Heart right ventricle (tissue), 16 donors: ENCODE data around the gene SLC25A19. TPM values are rescaled to one million over a fixed set of nuclear protein-coding genes. Genes with fewer than 3 reads are reported as not detected.

Experiments used
- ATAC-seq, 8 donors: fragments of 200-7000 bp; cut with Tn5 transposase; one replicate each; pipeline ENCODE4 v1.9.1; 2020; ENCODE audit warnings: mild to moderate bottlenecking in 8 of 8, moderate library complexity in 8 of 8, moderate number of reproducible peaks in 1 of 8
- DNase-seq, 2 donors: peaks; one replicate each; pipeline ENCODE4 v3.0.0-alpha.2; 2020
- H3K27ac ChIP-seq, 10 donors: fragments of 200-600 bp; sonication (generic) in 2 of 10; one replicate each; pipeline versions ENCODE4 v1.5.0 to v1.8.0; 2020 to 2022; ENCODE audit warnings: mild to moderate bottlenecking in 3 of 10
- H3K27me3 ChIP-seq, 7 donors: fragments of 200-600 bp; one replicate each; pipeline ENCODE4 v1.8.0; 2021 to 2022; ENCODE audit warnings: mild to moderate bottlenecking in 2 of 7
- H3K36me3 ChIP-seq, 9 donors: fragments of 200-600 bp; sonication (generic) in 1 of 9; one replicate each; pipeline versions ENCODE4 v1.5.0 to v1.8.0; 2020 to 2022; ENCODE audit warnings: mild to moderate bottlenecking in 2 of 9
- H3K4me1 ChIP-seq, 9 donors: fragments of 200-600 bp; sonication (generic) in 1 of 9; one replicate each; pipeline versions ENCODE4 v1.5.0 to v1.8.0; 2020 to 2022; ENCODE audit warnings: mild to moderate bottlenecking in 4 of 9
- H3K4me3 ChIP-seq, 10 donors: fragments of 200-600 bp; sonication (generic) in 2 of 10; one replicate each; pipeline versions ENCODE4 v1.5.0 to v1.8.0; 2020 to 2022; ENCODE audit warnings: mild to moderate bottlenecking in 7 of 10, moderate library complexity in 2 of 10
- H3K9me3 ChIP-seq, 11 donors: fragments of 200-600 bp in 10 of 11; sonication (generic) in 2 of 11; one replicate each; pipeline versions ENCODE4 v1.5.0 to v1.8.0; 2013 to 2022; ENCODE audit warnings: mild to moderate bottlenecking in 2 of 11, control low read depth in 1 of 11, moderate library complexity in 1 of 11
- CTCF ChIP-seq, 9 donors: fragments of 200-600 bp; sonication (generic) in 2 of 9; IDR thresholded peaks; one replicate each; pipeline versions ENCODE4 v1.5.0 to v1.8.0; 2021 to 2022; ENCODE audit warnings: antibody characterized with exemption in 9 of 9, mild to moderate bottlenecking in 5 of 9, moderate library complexity in 1 of 9
- WGBS, 2 donors: extraction: QIAGEN DNeasy Blood & Tissue Kit; methylation state at CpG; one replicate each; pipeline ENCODE4 v1.1.7; 2013; ENCODE audit warnings: inconsistent platforms in 1 of 2; 5-methylcytosine and 5-hydroxymethylcytosine counted together
- intact Hi-C, 10 donors: fragments of 100-400 bp; cut with DNase I; formaldehyde crosslinking; loops; one replicate each; pipeline versions ENCODE4 v1.11.1 to v1.14.2; 2022
- polyA plus RNA-seq, 2 donors: library from polyadenylated mRNA; stranded (reverse); fragments of 200-250 nt; gene quantifications; one replicate each; pipeline ENCODE4 v1.2.3, GENCODE V29; 2013
- total RNA-seq, 10 donors: library from RNA; stranded (reverse); fragmentation: NEBNext Ultra II Directional in 3 of 10; extraction: Animal tissue kit (Norgen Biotek cat#: 25700) in 3 of 10; gene quantifications; one replicate each; pipeline versions ENCODE4 v1.2.1 to v1.2.4, GENCODE V29; 2021 to 2023
- donor health status: Arrhythmogenic right ventricular cardiomyopathy.
- donor health status: ischemic (EF 13 %, LVEDD 7.1; RV severe dilation, severe dysfunction).
- donor health status: healthy with polysubstance abuse.
- donor health status: DM: no; HTN: yes; CAD: no.
- donor health status: DM: no; HTN: no; CAD: no.
- donor health status: ischemic (EF 25% LVEDD 6.9; RV normal size, moderate dysfunction).
- donor health status: ischemic (EF 25% LVEDD 5.7; RV mildly dilated, moderate dysfunction).
- donor health status: healthy.
- donor health status: DM: yes; HTN: yes; CAD: no.
- donor health status: Ischemic cardiomyopathy.
- donor health status: ischemic (EF 35%, LVEDD 5.7; RV mildly dilated, moderate dysfunction).
- donor health status: nonischemic (EF 11% LVEDD 7.7; RV severe dilation, severe dysfunction).
- donor health status: DM: yes; HTN: yes; CAD: no.
- donor health status: PGD.
- donor health status: ischemic (EF 29% LVEDD 5.4; RV normal size, mild dysfunction).
- donor health status: nonischemic (EF 23%, LVEDD 6.1; RV moderate dilation, normal function).

SLC25A19 gene
- total and polyA plus RNA-seq, 12 donors: 6.8 to 23.2 (median 12.2) TPM

- WGBS, 2 donors: 87 to 90% methylated on average over 6 of the region's 6 CpGs
- peaks cover 0 to 80% (median 55%) of the 10 kb centered on the region in 9 donors for H3K36me3 ChIP-seq
- H3K27ac ChIP-seq: no peak overlapping the region
Observed at GRCh38 chr17:75245011-75245410, 44.2 kb downstream of the SLC25A19 start.

DNA sequence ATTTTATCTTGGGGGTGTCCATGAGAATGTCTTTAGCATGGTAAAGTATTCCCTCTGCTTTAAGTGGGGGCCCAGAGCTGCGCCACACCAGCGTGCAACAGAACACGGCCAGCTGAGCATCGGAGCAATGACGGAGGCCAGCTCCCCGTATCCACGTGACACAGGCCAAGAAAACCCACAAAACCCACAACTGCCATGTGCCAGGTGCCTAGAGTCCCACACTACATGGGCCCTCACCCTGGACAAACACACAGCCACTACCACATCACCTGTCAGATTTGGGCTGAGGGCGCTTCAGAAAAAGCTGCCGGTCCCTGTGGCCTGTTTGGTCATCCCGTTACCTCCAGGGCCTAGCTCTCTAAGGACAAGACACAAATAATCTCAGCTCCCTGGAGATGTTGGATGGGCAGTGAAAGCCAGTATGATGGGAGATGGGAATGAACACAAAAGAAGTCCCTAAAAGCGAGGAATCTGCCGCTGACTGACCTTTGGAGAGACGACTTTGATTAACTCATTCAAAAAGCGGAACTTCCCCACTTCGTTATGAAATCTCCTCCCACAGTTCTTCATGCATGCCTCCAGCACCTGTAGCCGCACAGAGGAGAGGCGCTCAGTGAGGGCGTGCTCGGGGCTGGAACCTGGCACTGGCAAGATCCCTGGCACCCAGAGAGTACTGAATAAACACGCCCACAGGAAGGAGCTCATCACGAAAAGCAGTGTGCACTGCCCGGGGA is 44.9 kb downstream of the SLC25A19 start:
- Histone ChIP-seq H3K4me1 (peaks cover 0 to 30% (median 3%) of the 10 kb centered on the region in 9 donors), H3K9me3 (no peaks in the 10 kb centered on the region), H3K36me3 (peaks cover 0 to 88% (median 55%) of the 10 kb centered on the region in 9 donors), H3K27me3 (no peaks in the 10 kb centered on the region), H3K4me3 (no peak overlapping the region), H3K27ac (peak overlapping the region in 1 of 10 donors; percentile 0)
- ATAC-seq (no peak), DNase-seq (no peak)
- intact Hi-C loops: loop anchor here in 1 of 10 donors (10.0 kb wide), 1 partner anchor 59 kb away; the partner anchor contains the start of gene SUMO2
- no peak for TF ChIP-seq CTCF (IDR thresholded peaks at IDR 0.05)
- WGBS, 2 donors: 87 to 90% methylated on average over 22 of the region's 22 CpGs

More at GRCh38 chr17:75245011-75245410, 44.2 kb downstream of the SLC25A19 start:
- no peak for DNase-seq
- intact Hi-C loops: loop anchor here in 1 of 10 donors (10.0 kb wide), 1 partner anchor 60 kb away; the partner anchor contains the start of gene SUMO2
- ATAC-seq: no peak
- H3K4me1 ChIP-seq: peaks cover 0 to 37% (median 10%) of the 10 kb centered on the region in 9 donors
- H3K27me3 ChIP-seq: no peaks in the 10 kb centered on the region
- no peaks in the 10 kb centered on the region for H3K9me3 ChIP-seq
- TF ChIP-seq CTCF (IDR thresholded peaks at IDR 0.05): no peak
- H3K4me3 ChIP-seq: no peak overlapping the region

DNA sequence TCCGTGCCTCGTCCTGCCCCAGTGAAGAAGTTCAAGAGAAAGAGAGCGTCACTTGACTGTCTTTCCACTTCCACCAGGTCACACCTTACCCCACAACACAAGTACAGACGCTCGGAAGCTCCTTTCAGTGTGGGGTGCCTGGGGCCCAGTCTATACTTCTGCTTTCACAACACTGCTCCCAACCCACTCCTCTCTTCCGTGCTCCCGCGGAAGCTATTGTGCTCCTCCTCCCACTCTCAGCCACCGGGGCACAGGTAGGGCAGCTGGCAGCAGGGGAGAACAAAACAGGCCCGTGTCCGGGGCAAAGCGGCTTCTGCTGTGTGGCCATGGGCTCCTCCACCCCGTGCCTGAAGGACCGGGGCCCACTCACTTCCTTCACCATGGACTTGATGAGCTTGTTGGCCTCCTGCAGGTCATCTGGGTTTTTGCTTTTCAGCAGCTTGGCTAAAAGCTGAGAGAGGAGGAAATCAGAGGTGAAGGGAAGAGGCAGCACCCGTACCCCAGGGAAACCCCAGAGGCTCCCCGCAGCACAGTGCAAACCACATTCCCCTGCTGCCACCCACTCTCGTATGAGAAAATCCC is 46.7 kb downstream of the SLC25A19 start:
- TF ChIP-seq CTCF (IDR thresholded peaks at IDR 0.05): no peak
- intact Hi-C loops: loop anchor here in 1 of 10 donors (10.0 kb wide), 1 partner anchor 58 kb away; the partner anchor contains the start of gene SUMO2
- Histone ChIP-seq H3K36me3 (peaks cover 0 to 98% (median 56%) of the 10 kb centered on the region in 9 donors), H3K27me3 (no peaks in the 10 kb centered on the region), H3K4me3 (no peak overlapping the region), H3K9me3 (no peaks in the 10 kb centered on the region), H3K27ac (peak overlapping the region in 1 of 10 donors; percentile 47), H3K4me1 (peaks cover 0 to 37% (median 17%) of the 10 kb centered on the region in 9 donors)
- 83 to 86% methylated on average over 17 of the region's 17 CpGs for WGBS, 2 donors
- no peak for DNase-seq
- no peak for ATAC-seq

DNA sequence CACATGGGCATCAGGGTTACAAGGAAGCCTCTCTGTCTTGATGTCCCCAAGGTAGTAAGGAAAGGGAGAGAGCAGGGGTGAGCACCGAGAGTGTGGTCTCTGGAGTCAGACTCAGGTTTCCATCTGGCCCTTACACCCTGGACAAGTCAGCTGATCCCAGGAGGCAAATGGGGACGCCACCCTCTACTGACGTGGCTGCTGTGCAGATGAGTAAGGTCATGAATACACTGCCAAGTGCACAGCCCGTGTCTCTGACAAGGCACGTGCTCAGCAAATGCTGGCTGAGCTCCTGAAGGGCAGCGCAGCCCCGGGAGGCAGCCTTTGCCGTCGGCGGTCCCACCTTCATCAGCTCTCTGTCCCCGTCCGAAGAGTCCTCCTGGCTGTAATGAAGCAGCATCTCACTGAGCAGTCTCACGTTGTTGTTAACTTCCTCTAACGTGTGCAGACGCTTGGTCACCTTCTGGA is 47.2 kb downstream of the SLC25A19 start:
- Histone ChIP-seq H3K4me3 (no peak overlapping the region), H3K36me3 (peaks cover 0 to 99% (median 61%) of the 10 kb centered on the region in 9 donors), H3K27me3 (no peaks in the 10 kb centered on the region), H3K9me3 (no peaks in the 10 kb centered on the region), H3K27ac (peak overlapping the region in 1 of 10 donors; percentile 47), H3K4me1 (peaks cover 0 to 37% (median 21%) of the 10 kb centered on the region in 9 donors)
- ATAC-seq: peak in 2 of 8 donors; percentile 22 to 29
- no peak for DNase-seq
- intact Hi-C loops: loop anchor here in 1 of 10 donors (10.0 kb wide), 1 partner anchor 57 kb away; the partner anchor contains the start of gene SUMO2
- no peak for TF ChIP-seq CTCF (IDR thresholded peaks at IDR 0.05)
- 74 to 85% methylated on average over 15 of the region's 15 CpGs for WGBS, 2 donors
